Stimulated activated CD4-positive, alpha-beta T cell treated with anti-CD3 and anti-CD28 coated beads, Interleukin-15, amount 100 ng/mL, for 24 hours (primary cell): ENCODE measurements around the gene SLC8A1.

ENCODE experiments used
- DNase-seq: peaks from one replicate; pipeline ENCODE4 v3.0.0-alpha.2; 2020

The SLC8A1 gene

GRCh38 chr2:40419364-40419762, 32.5 kb downstream of the SLC8A1 start:
- DNase-seq = no peak

- no peak for DNase-seq
These were observed 33.1 kb downstream of the SLC8A1 start for GRCh38 chr2:40418614-40419363.

- DNase-seq = no peak
These were observed 35.4 kb downstream of the SLC8A1 start for GRCh38 chr2:40416486-40416885.

GRCh38 chr2:40415391-40415790, 36.5 kb downstream of the SLC8A1 start:
- DNase-seq = no peak

- DNase-seq = no peak
These were observed 39.4 kb downstream of the SLC8A1 start for GRCh38 chr2:40412456-40412855.

- no peak for DNase-seq
These were observed 41.2 kb downstream of the SLC8A1 start for GRCh38 chr2:40410695-40411094.

GRCh38 chr2:40409734-40410133, 42.2 kb downstream of the SLC8A1 start:
- DNase-seq = no peak

- DNase-seq = no peak
These were observed 45.2 kb downstream of the SLC8A1 start for GRCh38 chr2:40406485-40407289.

- no peak for DNase-seq
These were observed 46.4 kb downstream of the SLC8A1 start for GRCh38 chr2:40405465-40405864.

- DNase-seq = no peak
These were observed 47.4 kb downstream of the SLC8A1 start for GRCh38 chr2:40404517-40404916.

- DNase-seq = no peak
These were observed 48.6 kb downstream of the SLC8A1 start for GRCh38 chr2:40403233-40403836.

GRCh38 chr2:40401896-40402295, 50.0 kb downstream of the SLC8A1 start:
- peak; percentile 2 for DNase-seq

- DNase-seq = no peak
These were observed 51.4 kb downstream of the SLC8A1 start for GRCh38 chr2:40400336-40400953.

- no peak for DNase-seq
These were observed 54.1 kb downstream of the SLC8A1 start for GRCh38 chr2:40397765-40398164.

GRCh38 chr2:40396124-40396523, 55.8 kb downstream of the SLC8A1 start:
- DNase-seq = no peak

- DNase-seq = no peak
These were observed 56.5 kb downstream of the SLC8A1 start for GRCh38 chr2:40395169-40396073.

GRCh38 chr2:40394597-40394996, 57.3 kb downstream of the SLC8A1 start:
- DNase-seq = no peak

- DNase-seq = no peak
These were observed 57.9 kb downstream of the SLC8A1 start for GRCh38 chr2:40394031-40394430.

GRCh38 chr2:40388161-40388560, 63.7 kb downstream of the SLC8A1 start:
- no peak for DNase-seq

- DNase-seq = no peak
These were observed 65.7 kb downstream of the SLC8A1 start for GRCh38 chr2:40386177-40386576.

- no peak for DNase-seq
These were observed 67.2 kb downstream of the SLC8A1 start for GRCh38 chr2:40384714-40385113.

- no peak for DNase-seq
These were observed 67.7 kb downstream of the SLC8A1 start for GRCh38 chr2:40384233-40384632.
